Mucosa of rectum (tissue), 2 donors: ENCODE measurements around the gene ADARB2.

Experiments
- H3K27ac ChIP-seq, 2 donors: one replicate each; pipeline ENCODE4 v1.7.0; 2013; ENCODE audit warnings: inconsistent platforms in 2 of 2, low read depth in 2 of 2, low read length in 2 of 2
- H3K27me3 ChIP-seq, 2 donors: one replicate each; pipeline ENCODE4 v1.7.0; 2013; ENCODE audit warnings: low read length in 2 of 2; ENCODE audit not compliant: control insufficient read depth in 2 of 2, insufficient read depth in 2 of 2
- H3K36me3 ChIP-seq, 2 donors: one replicate each; pipeline ENCODE4 v1.7.0; 2013; ENCODE audit warnings: low read length in 2 of 2; ENCODE audit not compliant: control insufficient read depth in 2 of 2, insufficient read depth in 2 of 2
- H3K4me1 ChIP-seq, 2 donors: one replicate each; pipeline ENCODE4 v1.7.0; 2013; ENCODE audit warnings: low read length in 2 of 2, mild to moderate bottlenecking in 1 of 2; ENCODE audit not compliant: control insufficient read depth in 2 of 2, insufficient read depth in 2 of 2
- H3K4me3 ChIP-seq, 2 donors: one replicate each; pipeline ENCODE4 v1.7.0; 2013; ENCODE audit warnings: low read length in 2 of 2
- H3K9ac ChIP-seq, 2 donors: one replicate each; pipeline ENCODE4 v1.7.0; 2013; ENCODE audit warnings: low read length in 2 of 2, low read depth in 1 of 2, mild to moderate bottlenecking in 1 of 2
- H3K9me3 ChIP-seq, 2 donors: one replicate each; pipeline ENCODE4 v1.7.0; 2013; ENCODE audit warnings: low read length in 2 of 2; ENCODE audit not compliant: control insufficient read depth in 2 of 2
- donor health status: healthy.
- donor health status: Normal muscosa, but diverticular disease.

Gene ADARB2

GRCh38 chr10:1483246-1483645, 254.1 kb downstream of the ADARB2 start:
- no peaks in the 10 kb centered on the region for H3K27me3 ChIP-seq
- H3K4me1 ChIP-seq: no peaks in the 10 kb centered on the region
- H3K9ac ChIP-seq: no peak overlapping the region
- H3K36me3 ChIP-seq: no peaks in the 10 kb centered on the region
- H3K9me3 ChIP-seq: no peaks in the 10 kb centered on the region
- no peak overlapping the region for H3K4me3 ChIP-seq
- H3K27ac ChIP-seq: no peak overlapping the region

- Histone ChIP-seq H3K9me3 (no peaks in the 10 kb centered on the region), H3K36me3 (no peaks in the 10 kb centered on the region), H3K27ac (no peak overlapping the region), H3K9ac (no peak overlapping the region), H3K4me1 (no peaks in the 10 kb centered on the region), H3K4me3 (no peak overlapping the region), H3K27me3 (no peaks in the 10 kb centered on the region)
These were observed 259.7 kb downstream of the ADARB2 start for GRCh38 chr10:1477578-1477977.

GRCh38 chr10:1476455-1476803, 260.9 kb downstream of the ADARB2 start:
- H3K36me3 ChIP-seq: no peaks in the 10 kb centered on the region
- H3K9me3 ChIP-seq: no peaks in the 10 kb centered on the region
- no peak overlapping the region for H3K27ac ChIP-seq
- no peak overlapping the region for H3K4me3 ChIP-seq
- no peaks in the 10 kb centered on the region for H3K27me3 ChIP-seq
- no peaks in the 10 kb centered on the region for H3K4me1 ChIP-seq
- H3K9ac ChIP-seq: no peak overlapping the region

GRCh38 chr10:1475771-1476454, 261.4 kb downstream of the ADARB2 start:
- H3K9ac ChIP-seq: no peak overlapping the region
- no peak overlapping the region for H3K27ac ChIP-seq
- H3K4me3 ChIP-seq: no peak overlapping the region

GRCh38 chr10:1475098-1475591, 262.2 kb downstream of the ADARB2 start:
- H3K27me3 ChIP-seq: no peaks in the 10 kb centered on the region
- H3K27ac ChIP-seq: no peak overlapping the region
- no peaks in the 10 kb centered on the region for H3K4me1 ChIP-seq
- H3K4me3 ChIP-seq: no peak overlapping the region
- no peaks in the 10 kb centered on the region for H3K36me3 ChIP-seq
- H3K9ac ChIP-seq: no peak overlapping the region
- H3K9me3 ChIP-seq: no peaks in the 10 kb centered on the region

More at GRCh38 chr10:1475771-1476454, 261.4 kb downstream of the ADARB2 start:
- no peaks in the 10 kb centered on the region for H3K36me3 ChIP-seq
- no peaks in the 10 kb centered on the region for H3K27me3 ChIP-seq
- H3K4me1 ChIP-seq: no peaks in the 10 kb centered on the region
- no peaks in the 10 kb centered on the region for H3K9me3 ChIP-seq

GRCh38 chr10:1474376-1475097, 262.8 kb downstream of the ADARB2 start:
- Histone ChIP-seq H3K27me3 (no peaks in the 10 kb centered on the region), H3K9ac (no peak overlapping the region), H3K4me1 (no peaks in the 10 kb centered on the region), H3K4me3 (no peak overlapping the region), H3K27ac (no peak overlapping the region), H3K36me3 (no peaks in the 10 kb centered on the region), H3K9me3 (no peaks in the 10 kb centered on the region)

GRCh38 chr10:1473874-1474273, 263.5 kb downstream of the ADARB2 start:
- Histone ChIP-seq H3K27me3 (no peaks in the 10 kb centered on the region), H3K4me3 (no peak overlapping the region)

GRCh38 chr10:1472178-1472958, 265.0 kb downstream of the ADARB2 start:
- Histone ChIP-seq H3K27ac (no peak overlapping the region), H3K9ac (no peak overlapping the region), H3K27me3 (no peaks in the 10 kb centered on the region), H3K36me3 (no peaks in the 10 kb centered on the region), H3K4me1 (no peaks in the 10 kb centered on the region), H3K4me3 (no peak overlapping the region), H3K9me3 (no peaks in the 10 kb centered on the region)

More at GRCh38 chr10:1473874-1474273, 263.5 kb downstream of the ADARB2 start:
- no peaks in the 10 kb centered on the region for H3K4me1 ChIP-seq
- no peaks in the 10 kb centered on the region for H3K36me3 ChIP-seq
- no peak overlapping the region for H3K9ac ChIP-seq
- H3K27ac ChIP-seq: no peak overlapping the region
- H3K9me3 ChIP-seq: no peaks in the 10 kb centered on the region

- no peaks in the 10 kb centered on the region for H3K36me3 ChIP-seq
- no peak overlapping the region for H3K4me3 ChIP-seq
- H3K27me3 ChIP-seq: peaks cover 0 to 4% of the 10 kb centered on the region in 2 donors
- no peaks in the 10 kb centered on the region for H3K4me1 ChIP-seq
- H3K9me3 ChIP-seq: no peaks in the 10 kb centered on the region
- no peak overlapping the region for H3K9ac ChIP-seq
- no peak overlapping the region for H3K27ac ChIP-seq
These were observed 268.5 kb downstream of the ADARB2 start for GRCh38 chr10:1468811-1469210.
